Keratinocyte (primary cell): ENCODE results near the gene TNC.

Experiments
- EZH2 ChIP-seq: IDR thresholded peaks from one replicate; pipeline ENCODE4 v1.6.1; 2012; ENCODE audit warnings: inconsistent platforms, mild to moderate bottlenecking, low read length, moderate library complexity
- TF ChIP-seq, protein P1 (sequence below), 3 experiments: IDR thresholded peaks in 1 of 3; conservative IDR thresholded peaks in 1 of 3; optimal IDR thresholded peaks in 1 of 3; 2 replicates in 2 of 3; 3 replicates in 1 of 3; pipeline versions ENCODE3 to v1.5.1; 2011; ENCODE audit warnings: low read length in 3 of 3, mild to moderate bottlenecking in 3 of 3, moderate library complexity in 2 of 3, control low read depth in 1 of 3, inconsistent platforms in 1 of 3; ENCODE audit not compliant: insufficient read depth in 2 of 3; ENCODE audit errors: extremely low read depth in 1 of 3

DNA sequence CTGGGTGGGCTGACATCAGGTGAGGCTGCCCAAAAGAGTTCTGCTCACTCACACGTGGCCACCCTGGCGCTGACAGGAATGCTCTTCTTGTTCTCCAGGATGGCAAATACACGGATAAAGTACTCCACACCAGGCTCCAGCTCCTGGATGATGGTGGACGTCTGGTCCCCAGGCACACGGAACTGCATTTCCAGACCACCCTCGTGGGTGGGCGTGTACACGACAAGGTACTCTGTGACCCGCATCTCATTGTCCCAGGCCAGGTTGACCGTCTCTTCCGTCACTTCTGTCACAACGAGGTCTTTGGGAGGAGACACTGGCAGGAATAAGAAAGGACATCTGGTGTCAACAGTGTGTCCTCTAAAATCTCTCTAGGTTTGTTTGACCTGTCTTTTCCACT is 33.8 kb downstream of the TNC start:
- TF ChIP-seq, protein P1, sequence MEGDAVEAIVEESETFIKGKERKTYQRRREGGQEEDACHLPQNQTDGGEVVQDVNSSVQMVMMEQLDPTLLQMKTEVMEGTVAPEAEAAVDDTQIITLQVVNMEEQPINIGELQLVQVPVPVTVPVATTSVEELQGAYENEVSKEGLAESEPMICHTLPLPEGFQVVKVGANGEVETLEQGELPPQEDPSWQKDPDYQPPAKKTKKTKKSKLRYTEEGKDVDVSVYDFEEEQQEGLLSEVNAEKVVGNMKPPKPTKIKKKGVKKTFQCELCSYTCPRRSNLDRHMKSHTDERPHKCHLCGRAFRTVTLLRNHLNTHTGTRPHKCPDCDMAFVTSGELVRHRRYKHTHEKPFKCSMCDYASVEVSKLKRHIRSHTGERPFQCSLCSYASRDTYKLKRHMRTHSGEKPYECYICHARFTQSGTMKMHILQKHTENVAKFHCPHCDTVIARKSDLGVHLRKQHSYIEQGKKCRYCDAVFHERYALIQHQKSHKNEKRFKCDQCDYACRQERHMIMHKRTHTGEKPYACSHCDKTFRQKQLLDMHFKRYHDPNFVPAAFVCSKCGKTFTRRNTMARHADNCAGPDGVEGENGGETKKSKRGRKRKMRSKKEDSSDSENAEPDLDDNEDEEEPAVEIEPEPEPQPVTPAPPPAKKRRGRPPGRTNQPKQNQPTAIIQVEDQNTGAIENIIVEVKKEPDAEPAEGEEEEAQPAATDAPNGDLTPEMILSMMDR (optimal IDR thresholded peaks at IDR 0.05 in 1 of 3, IDR thresholded peaks at IDR 0.05 in 1 of 3, conservative IDR thresholded peaks at IDR 0.05 in 1 of 3; ENCODE audit: extremely low read depth in 1 of 3, insufficient read depth in 2 of 3, low read length in 3 of 3), result no peak
- TF ChIP-seq EZH2, result no peak
